GM18498 (cell line): ENCODE data around the gene SPATA20.
A peak's percentile ranks its signal among the peaks of the same experiment; 100 is the strongest.

Experiments
- ATAC-seq: cut with Tn5 transposase; IDR thresholded peaks from one replicate; pipeline ENCODE4 v1.9.1; 2021; ENCODE audit warnings: mild to moderate bottlenecking, moderate library complexity; ENCODE audit not compliant: unreplicated experiment

Gene SPATA20

GRCh38 chr17:50538549-50539410 is 8.2 kb upstream of the SPATA20 start:
- ATAC-seq: no peak

GRCh38 chr17:50539762-50540559 is 7.0 kb upstream of the SPATA20 start:
- no peak for ATAC-seq

GRCh38 chr17:50540560-50541401 is 6.2 kb upstream of the SPATA20 start:
- no peak for ATAC-seq

GRCh38 chr17:50541402-50541715 is 5.6 kb upstream of the SPATA20 start:
- no peak for ATAC-seq

- peak; percentile 81 for ATAC-seq
Measured at GRCh38 chr17:50541716-50542688, 5.0 kb upstream of the SPATA20 start.

GRCh38 chr17:50542795-50543774 is 3.9 kb upstream of the SPATA20 start:
- no peak for ATAC-seq

GRCh38 chr17:50544516-50544915 is 2.5 kb upstream of the SPATA20 start:
- no peak for ATAC-seq

- ATAC-seq: no peak
Measured at GRCh38 chr17:50545311-50545710, 1.7 kb upstream of the SPATA20 start.

GRCh38 chr17:50546701-50547034 is 306 bp upstream of the SPATA20 start:
- no peak for ATAC-seq

- ATAC-seq: no peak
Measured at GRCh38 chr17:50547736-50548083, 736 bp downstream of the SPATA20 start.

- no peak for ATAC-seq
Measured at GRCh38 chr17:50548831-50549230, 1.9 kb downstream of the SPATA20 start.

GRCh38 chr17:50549256-50549941 is 2.4 kb downstream of the SPATA20 start:
- ATAC-seq: no peak

GRCh38 chr17:50549969-50550368 is 3.0 kb downstream of the SPATA20 start:
- no peak for ATAC-seq

- ATAC-seq: no peak
Measured at GRCh38 chr17:50550661-50551432, 3.9 kb downstream of the SPATA20 start.

GRCh38 chr17:50551433-50551815 is 4.5 kb downstream of the SPATA20 start:
- no peak for ATAC-seq

GRCh38 chr17:50551884-50552283 is 4.9 kb downstream of the SPATA20 start:
- ATAC-seq: no peak

GRCh38 chr17:50554201-50554600 is 7.2 kb downstream of the SPATA20 start:
- no peak for ATAC-seq

GRCh38 chr17:50556803-50557202 is 9.8 kb downstream of the SPATA20 start:
- no peak for ATAC-seq
